ENCODE data around the gene C3orf20. TPM values are rescaled to one million over a fixed set of nuclear protein-coding genes. Genes with fewer than 3 reads are reported as not detected.

Gene C3orf20
- total and polyA plus RNA-seq, 2 donors (not counting 1 experiment from before 2014, with no cell fraction given): 0.12 to 0.34 TPM

- TF ChIP-seq EZH2 (IDR thresholded peaks at IDR 0.05; ENCODE audit: borderline replicate concordance, insufficient read depth, low read depth, low read length, poor library complexity, severe bottlenecking): no peak
- TF ChIP-seq CTCF (IDR thresholded peaks at IDR 0.05): no peak
- intact Hi-C loops (cut with micrococcal nuclease): no loop called here
- no peak overlapping the region for H2AFZ ChIP-seq (ENCODE audit: insufficient read depth, low read depth, low read length, poor library complexity, severe bottlenecking)
- ATAC-seq (ENCODE audit: low read depth) (no peak), DNase-seq (no peak)
- peaks cover 0 to 31% (median 17%) of the 10 kb centered on the region in 4 experiments for H3K27me3 ChIP-seq (replicated peaks in 1 of 4; ENCODE audit: control extremely low read depth in 1 of 4, control insufficient read depth in 3 of 4, insufficient read depth in 4 of 4, low read length in 3 of 4)
- H3K79me2 ChIP-seq (ENCODE audit: control insufficient read depth, insufficient read depth, low read length): no peaks in the 10 kb centered on the region
- no peaks in the 10 kb centered on the region for H3K9me3 Mint-ChIP-seq (ENCODE audit: insufficient read depth)
- no peak overlapping the region for H3K27ac Mint-ChIP-seq
- H3K4me3 Mint-ChIP-seq: no peak overlapping the region
- 100% methylated on average over 2 of the region's 4 CpGs for WGBS (ENCODE audit: insufficient coverage)
- peaks cover 6% of the 10 kb centered on the region for H3K4me1 Mint-ChIP-seq
- no peak overlapping the region for H3K4me3 ChIP-seq (ENCODE audit: control extremely low read depth in 1 of 5, extremely low read depth in 1 of 5, insufficient read depth in 1 of 5, low read depth in 2 of 5, low read length in 4 of 5)
- peaks cover 57% of the 10 kb centered on the region for H3K27me3 Mint-ChIP-seq
- H3K4me2 ChIP-seq (replicated peaks; ENCODE audit: low read depth, low read length, poor library complexity, severe bottlenecking): no peak overlapping the region
- H3K9me3 ChIP-seq (ENCODE audit: control extremely low read depth in 1 of 3, control insufficient read depth in 2 of 3, insufficient read depth in 1 of 3, low read length in 2 of 3): peaks cover 0 to 3% (median 0%) of the 10 kb centered on the region in 3 donors
- no peak overlapping the region for H3K27ac ChIP-seq (ENCODE audit: low read length in 2 of 2)
- H3K36me3 ChIP-seq (replicated peaks in 1 of 2; ENCODE audit: control extremely low read depth in 1 of 2, control insufficient read depth in 1 of 2, extremely low read depth in 1 of 2, insufficient read depth in 2 of 2, low read length in 1 of 2): no peaks in the 10 kb centered on the region
- no peaks in the 10 kb centered on the region for H4K20me1 ChIP-seq (ENCODE audit: control insufficient read depth, insufficient read depth, low read length, poor library complexity, severe bottlenecking)
- CTCF ChIA-PET: no interaction called here
- POLR2A ChIA-PET: no interaction called here
- H3K4me1 ChIP-seq (ENCODE audit: control insufficient read depth in 2 of 2, insufficient read depth in 2 of 2, low read length in 2 of 2): no peaks in the 10 kb centered on the region
- no peak overlapping the region for H3K9ac ChIP-seq (ENCODE audit: low read length)
Measured at GRCh38 chr3:14814411-14814871, 139.5 kb downstream of the C3orf20 start.

DNA sequence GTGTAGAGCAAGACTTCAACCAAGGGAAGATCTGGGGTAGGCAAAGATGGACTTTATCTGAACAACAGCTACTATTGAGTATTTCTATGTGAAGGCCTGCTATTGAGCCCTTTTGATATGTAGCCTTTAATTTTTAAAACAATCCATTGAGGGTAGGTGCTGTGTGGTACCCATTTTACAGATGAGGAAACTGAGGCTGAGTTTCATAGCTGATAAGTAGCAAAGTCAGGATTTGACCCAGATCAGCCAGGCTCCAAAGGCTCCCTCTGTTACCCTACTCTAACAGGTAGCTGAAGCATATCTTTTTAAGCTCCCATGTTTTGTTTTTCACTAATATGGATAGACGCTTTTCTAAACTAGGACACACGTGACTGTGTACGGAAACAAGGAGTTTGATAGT, 141.4 kb downstream of the C3orf20 start:
- no peak overlapping the region for H3K4me2 ChIP-seq (replicated peaks; ENCODE audit: low read depth, low read length, poor library complexity, severe bottlenecking)
- peaks cover 3% of the 10 kb centered on the region for H3K4me1 Mint-ChIP-seq
- H2AFZ ChIP-seq (ENCODE audit: insufficient read depth, low read depth, low read length, poor library complexity, severe bottlenecking): no peak overlapping the region
- no peak overlapping the region for H3K27ac ChIP-seq (ENCODE audit: low read length in 2 of 2)
- intact Hi-C loops (cut with micrococcal nuclease): no loop called here
- H3K27me3 Mint-ChIP-seq: peaks cover 51% of the 10 kb centered on the region
- H4K20me1 ChIP-seq (ENCODE audit: control insufficient read depth, insufficient read depth, low read length, poor library complexity, severe bottlenecking): no peaks in the 10 kb centered on the region
- ChIA-PET CTCF (no interaction called here), POLR2A (no interaction called here)
- H3K36me3 ChIP-seq (replicated peaks in 1 of 2; ENCODE audit: control extremely low read depth in 1 of 2, control insufficient read depth in 1 of 2, extremely low read depth in 1 of 2, insufficient read depth in 2 of 2, low read length in 1 of 2): no peaks in the 10 kb centered on the region
- DNase-seq (no peak), ATAC-seq (ENCODE audit: low read depth) (no peak)
- H3K79me2 ChIP-seq (ENCODE audit: control insufficient read depth, insufficient read depth, low read length): no peaks in the 10 kb centered on the region
- no peak overlapping the region for H3K4me3 ChIP-seq (ENCODE audit: control extremely low read depth in 1 of 5, extremely low read depth in 1 of 5, insufficient read depth in 1 of 5, low read depth in 2 of 5, low read length in 4 of 5)
- H3K4me3 Mint-ChIP-seq: no peak overlapping the region
- whole genome bisulfite sequencing (ENCODE audit: insufficient coverage): 100% methylated on average over 3 of the region's 3 CpGs
- H3K27ac Mint-ChIP-seq: no peak overlapping the region
- H3K9ac ChIP-seq (ENCODE audit: low read length): no peak overlapping the region
- H3K27me3 ChIP-seq (replicated peaks in 1 of 4; ENCODE audit: control extremely low read depth in 1 of 4, control insufficient read depth in 3 of 4, insufficient read depth in 4 of 4, low read length in 3 of 4): peaks cover 0 to 23% (median 14%) of the 10 kb centered on the region in 4 experiments
- no peaks in the 10 kb centered on the region for H3K9me3 Mint-ChIP-seq (ENCODE audit: insufficient read depth)
- no peaks in the 10 kb centered on the region for H3K4me1 ChIP-seq (ENCODE audit: control insufficient read depth in 2 of 2, insufficient read depth in 2 of 2, low read length in 2 of 2)
- no peaks in the 10 kb centered on the region for H3K9me3 ChIP-seq (ENCODE audit: control extremely low read depth in 1 of 3, control insufficient read depth in 2 of 3, insufficient read depth in 1 of 3, low read length in 2 of 3)
- TF ChIP-seq CTCF (IDR thresholded peaks at IDR 0.05) (no peak), EZH2 (IDR thresholded peaks at IDR 0.05; ENCODE audit: borderline replicate concordance, insufficient read depth, low read depth, low read length, poor library complexity, severe bottlenecking) (no peak)
